K562 (cell line): Measurements from ENCODE around the gene LCN1. TPM values are rescaled to one million over a fixed set of nuclear protein-coding genes. Genes with fewer than 3 reads are reported as not detected.

Experiments used
- ARID2 ChIP-seq: fragments of 450-650 bp; IDR thresholded peaks from 2 replicates; pipeline ENCODE4 v1.6.1; 2017; ENCODE audit warnings: antibody characterized with exemption, mild to moderate bottlenecking
- FOXA3 ChIP-seq, 2 experiments: fragments of 450-650 bp in 1 of 2; sonication (generic) in 1 of 2; formaldehyde crosslinking; IDR thresholded peaks in 1 of 2; conservative IDR thresholded peaks in 1 of 2; 2 replicates each; pipeline versions ENCODE4 v1.4.0 to v1.8.0; 2020 to 2022; ENCODE audit warnings: mild to moderate bottlenecking in 2 of 2, missing genetic modification reagents in 1 of 2
- MAZ ChIP-seq, 2 experiments: fragments of 450-650 bp in 1 of 2; sonication (generic) in 1 of 2; formaldehyde crosslinking; IDR thresholded peaks in 1 of 2; conservative IDR thresholded peaks in 1 of 2; 2 replicates each; pipeline versions ENCODE4 v1.4.0 to v1.5.0; 2020; ENCODE audit warnings: mild to moderate bottlenecking in 1 of 2, missing genetic modification reagents in 1 of 2
- POLR3A ChIP-seq: IDR thresholded peaks from 2 replicates; pipeline ENCODE4 v1.6.1; 2011; ENCODE audit warnings: borderline replicate concordance, mild to moderate bottlenecking, moderate library complexity; ENCODE audit not compliant: insufficient read length, insufficient read depth; ENCODE audit errors: extremely low read depth
- TSC22D4 ChIP-seq: fragments of 450-650 bp; IDR thresholded peaks from 2 replicates; pipeline ENCODE4 v1.6.1; 2016; ENCODE audit warnings: missing genetic modification characterization, missing biosample characterization, control low read depth
- ZNF146 ChIP-seq: IDR thresholded peaks from one replicate; pipeline ENCODE4 v1.6.1; 2018; ENCODE audit warnings: missing compliant biosample characterization; ENCODE audit not compliant: unreplicated experiment
- polyA plus RNA-seq, 8 experiments: library from polyadenylated mRNA; depleted of rRNA in 4 of 8; stranded (reverse) in 5 of 8; unstranded in 3 of 8; fragments of >200 nt; fragmentation: Nextera tagmentation in 2 of 8; fragmentation: Illumina TruSeq in 1 of 8; extraction: Ambion mirVana in 2 of 8; extraction: Trizol in 1 of 8; gene quantifications; 2 replicates each; pipeline versions ENCODE4 v1.2.1 to v1.2.3, GENCODE V29; 2011 to 2014; ENCODE audit warnings: inconsistent platforms in 1 of 8, missing spikeins in 1 of 8
- total RNA-seq, 7 experiments: library from RNA; depleted of rRNA in 6 of 7; stranded (reverse); fragments of >200 nt in 6 of 7; fragmentation: Illumina TruSeq in 2 of 7; extraction: Trizol in 2 of 7; gene quantifications; 2 replicates each; pipeline versions ENCODE4 v1.2.1 to v1.2.3, GENCODE V29; 2011 to 2021; ENCODE audit warnings: low replicate concordance in 1 of 7
- TF ChIP-seq, protein P1 (sequence below): fragments of 450-650 bp; IDR thresholded peaks from 2 replicates; pipeline ENCODE4 v1.6.1; 2016; ENCODE audit warnings: low read depth
- TF ChIP-seq, protein P2 (sequence below): IDR thresholded peaks from 2 replicates; pipeline ENCODE4 v1.6.1; 2011; ENCODE audit not compliant: insufficient read length; ENCODE audit errors: extremely low read depth

Gene LCN1
- total and polyA plus RNA-seq, 9 of the 15 experiments (the other 6 are each of a cell fraction or from before 2014, with no cell fraction given) = not detected

DNA sequence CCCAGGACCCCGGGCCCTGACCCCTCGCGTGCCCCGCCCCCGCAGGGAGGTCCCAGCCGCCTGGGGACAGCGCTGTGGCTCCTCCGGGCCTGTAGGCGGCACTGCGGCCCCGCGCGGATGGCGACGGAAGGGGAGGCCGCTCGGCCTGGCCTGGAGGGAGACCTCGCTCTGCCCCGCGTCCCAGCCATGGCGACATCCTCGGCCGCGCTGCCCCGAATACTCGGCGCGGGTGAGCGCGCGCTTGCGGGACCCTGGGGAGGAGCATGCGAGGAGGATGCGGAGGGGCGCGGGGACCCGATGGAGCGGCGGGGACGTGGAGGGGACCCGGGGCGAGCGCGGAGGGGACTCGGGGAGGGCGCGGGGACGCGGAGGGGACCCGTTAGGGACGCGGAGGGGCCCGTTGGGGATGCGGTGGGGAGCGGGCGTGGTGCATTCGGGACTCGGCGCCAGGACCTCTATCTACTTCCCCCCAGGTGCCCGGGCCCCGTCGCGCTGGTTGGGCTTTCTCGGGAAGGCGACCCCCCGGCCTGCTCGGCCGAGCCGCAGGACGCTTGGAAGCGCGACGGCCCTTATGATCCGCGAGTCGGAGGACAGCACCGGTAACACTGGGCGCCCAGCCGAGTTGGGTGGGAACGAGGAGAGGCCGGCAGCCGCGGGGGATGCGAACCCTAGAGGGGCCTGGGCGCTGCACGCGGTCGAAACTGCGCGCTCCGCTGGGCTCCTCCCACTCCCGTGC, 20.5 kb upstream of the LCN1 start, which contains the start of gene MRPS2 (continued):
- TF ChIP-seq, protein P1, sequence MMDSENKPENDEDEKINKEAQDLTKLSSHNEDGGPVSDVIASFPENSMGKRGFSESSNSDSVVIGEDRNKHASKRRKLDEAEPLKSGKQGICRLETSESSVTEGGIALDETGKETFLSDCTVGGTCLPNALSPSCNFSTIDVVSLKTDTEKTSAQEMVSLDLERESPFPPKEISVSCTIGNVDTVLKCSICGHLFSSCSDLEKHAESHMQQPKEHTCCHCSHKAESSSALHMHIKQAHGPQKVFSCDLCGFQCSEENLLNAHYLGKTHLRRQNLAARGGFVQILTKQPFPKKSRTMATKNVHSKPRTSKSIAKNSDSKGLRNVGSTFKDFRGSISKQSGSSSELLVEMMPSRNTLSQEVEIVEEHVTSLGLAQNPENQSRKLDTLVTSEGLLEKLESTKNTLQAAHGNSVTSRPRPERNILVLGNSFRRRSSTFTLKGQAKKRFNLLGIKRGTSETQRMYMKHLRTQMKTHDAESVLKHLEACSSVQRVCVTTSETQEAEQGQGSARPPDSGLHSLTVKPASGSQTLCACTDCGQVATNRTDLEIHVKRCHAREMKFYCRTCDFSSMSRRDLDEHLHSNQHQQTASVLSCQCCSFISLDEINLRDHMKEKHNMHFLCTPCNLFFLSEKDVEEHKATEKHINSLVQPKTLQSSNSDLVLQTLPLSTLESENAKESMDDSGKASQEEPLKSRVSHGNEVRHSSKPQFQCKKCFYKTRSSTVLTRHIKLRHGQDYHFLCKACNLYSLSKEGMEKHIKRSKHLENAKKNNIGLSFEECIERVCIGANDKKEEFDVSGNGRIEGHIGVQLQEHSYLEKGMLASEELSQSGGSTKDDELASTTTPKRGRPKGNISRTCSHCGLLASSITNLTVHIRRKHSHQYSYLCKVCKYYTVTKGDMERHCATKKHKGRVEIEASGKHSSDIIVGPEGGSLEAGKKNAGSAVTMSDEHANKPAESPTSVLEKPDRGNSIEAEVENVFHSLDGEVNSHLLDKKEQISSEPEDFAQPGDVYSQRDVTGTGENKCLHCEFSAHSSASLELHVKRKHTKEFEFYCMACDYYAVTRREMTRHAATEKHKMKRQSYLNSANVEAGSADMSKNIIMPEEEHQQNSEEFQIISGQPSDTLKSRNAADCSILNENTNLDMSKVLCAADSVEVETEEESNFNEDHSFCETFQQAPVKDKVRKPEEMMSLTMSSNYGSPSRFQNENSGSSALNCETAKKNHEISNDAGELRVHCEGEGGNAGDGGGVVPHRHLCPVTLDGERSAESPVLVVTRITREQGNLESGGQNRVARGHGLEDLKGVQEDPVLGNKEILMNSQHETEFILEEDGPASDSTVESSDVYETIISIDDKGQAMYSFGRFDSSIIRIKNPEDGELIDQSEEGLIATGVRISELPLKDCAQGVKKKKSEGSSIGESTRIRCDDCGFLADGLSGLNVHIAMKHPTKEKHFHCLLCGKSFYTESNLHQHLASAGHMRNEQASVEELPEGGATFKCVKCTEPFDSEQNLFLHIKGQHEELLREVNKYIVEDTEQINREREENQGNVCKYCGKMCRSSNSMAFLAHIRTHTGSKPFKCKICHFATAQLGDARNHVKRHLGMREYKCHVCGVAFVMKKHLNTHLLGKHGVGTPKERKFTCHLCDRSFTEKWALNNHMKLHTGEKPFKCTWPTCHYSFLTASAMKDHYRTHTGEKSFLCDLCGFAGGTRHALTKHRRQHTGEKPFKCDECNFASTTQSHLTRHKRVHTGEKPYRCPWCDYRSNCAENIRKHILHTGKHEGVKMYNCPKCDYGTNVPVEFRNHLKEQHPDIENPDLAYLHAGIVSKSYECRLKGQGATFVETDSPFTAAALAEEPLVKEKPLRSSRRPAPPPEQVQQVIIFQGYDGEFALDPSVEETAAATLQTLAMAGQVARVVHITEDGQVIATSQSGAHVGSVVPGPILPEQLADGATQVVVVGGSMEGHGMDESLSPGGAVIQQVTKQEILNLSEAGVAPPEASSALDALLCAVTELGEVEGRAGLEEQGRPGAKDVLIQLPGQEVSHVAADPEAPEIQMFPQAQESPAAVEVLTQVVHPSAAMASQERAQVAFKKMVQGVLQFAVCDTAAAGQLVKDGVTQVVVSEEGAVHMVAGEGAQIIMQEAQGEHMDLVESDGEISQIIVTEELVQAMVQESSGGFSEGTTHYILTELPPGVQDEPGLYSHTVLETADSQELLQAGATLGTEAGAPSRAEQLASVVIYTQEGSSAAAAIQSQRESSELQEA = no peak
- TF ChIP-seq POLR3A = no peak
- peak in 1 of 2 experiments; percentile 59; a peak in 1 of 4 replicates for TF ChIP-seq FOXA3 (CRISPR knock-in tag; conservative IDR thresholded peaks at IDR 0.05 in 1 of 2, IDR thresholded peaks at IDR 0.05 in 1 of 2)
- TF ChIP-seq, protein P2, sequence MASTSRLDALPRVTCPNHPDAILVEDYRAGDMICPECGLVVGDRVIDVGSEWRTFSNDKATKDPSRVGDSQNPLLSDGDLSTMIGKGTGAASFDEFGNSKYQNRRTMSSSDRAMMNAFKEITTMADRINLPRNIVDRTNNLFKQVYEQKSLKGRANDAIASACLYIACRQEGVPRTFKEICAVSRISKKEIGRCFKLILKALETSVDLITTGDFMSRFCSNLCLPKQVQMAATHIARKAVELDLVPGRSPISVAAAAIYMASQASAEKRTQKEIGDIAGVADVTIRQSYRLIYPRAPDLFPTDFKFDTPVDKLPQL = no peak
- TF ChIP-seq ZNF146 = no peak
- TF ChIP-seq MAZ (CRISPR knock-in tag; conservative IDR thresholded peaks at IDR 0.05 in 1 of 2, IDR thresholded peaks at IDR 0.05 in 1 of 2) = peak; percentile 92 to 98
- TF ChIP-seq ARID2 = no peak
- TF ChIP-seq TSC22D4 (tag) = no peak
